Measurements from ENCODE around the gene PCTP. TPM values are rescaled to one million over a fixed set of nuclear protein-coding genes. Genes with fewer than 3 reads are reported as not detected.

PCTP gene
- polyA plus RNA-seq, 1 of the 3 experiments (the other 2 are of a cell fraction) = 20.8 TPM

GRCh38 chr17:55794725-55795482 is 44.1 kb downstream of the PCTP start:
- Histone ChIP-seq H3K4me3 (ENCODE audit: low read depth in 2 of 2, low read length in 1 of 2) (no peak overlapping the region), H3K9me3 (0 out of 2 replicates have a peak, but pooled peaks cover 3% of the 10 kb centered on the region), H3K4me2 (no peak overlapping the region), H3K27ac (ENCODE audit: low read depth in 2 of 2, low read length in 1 of 2) (no peak overlapping the region), H3K9ac (no peak overlapping the region), H3K36me3 (replicated peaks in 1 of 2; ENCODE audit: control insufficient read depth in 1 of 2, insufficient read depth in 2 of 2, low read length in 1 of 2) (no peaks in the 10 kb centered on the region), H3K9me2 (0 out of 2 replicates have a peak, but pooled peaks cover 2% of the 10 kb centered on the region), H2AFZ (ENCODE audit: low read depth) (no peak overlapping the region), H4K20me1 (ENCODE audit: insufficient read depth) (no peaks in the 10 kb centered on the region), H3F3A (replicated peaks; ENCODE audit: insufficient read depth) (no peaks in the 10 kb centered on the region), H3K79me2 (ENCODE audit: insufficient read depth) (no peaks in the 10 kb centered on the region), H3K27me3 (ENCODE audit: insufficient read depth) (no peaks in the 10 kb centered on the region), H3K4me1 (ENCODE audit: control insufficient read depth in 1 of 2, insufficient read depth in 2 of 2, low read depth in 1 of 2, low read length in 1 of 2) (no peaks in the 10 kb centered on the region)
- TF ChIP-seq REST (IDR thresholded peaks at IDR 0.05; ENCODE audit: low read depth, low read length) (no peak), MXI1 (IDR thresholded peaks at IDR 0.05; ENCODE audit: low read depth, low read length) (no peak), CTCF (IDR thresholded peaks at IDR 0.05) (no peak), RXRA (IDR thresholded peaks at IDR 0.05; ENCODE audit: borderline replicate concordance, low read depth) (no peak), JUND (IDR thresholded peaks at IDR 0.05) (no peak), TCF12 (IDR thresholded peaks at IDR 0.05) (no peak), CHD2 (IDR thresholded peaks at IDR 0.05; ENCODE audit: low read length, partially characterized antibody) (no peak), SMC3 (IDR thresholded peaks at IDR 0.05; ENCODE audit: low read depth, low read length) (no peak)
- ChIA-PET CTCF (interaction anchor here (1.5 to 2.0 kb wide), 2 partner anchors 24 to 268 kb away, joined by 5 to 7 read pairs; no protein-coding TSS in a partner anchor), POLR2A (no interaction called here)
- DNase-seq = no peak
- 29% methylated on average over 6 of the region's 6 CpGs for WGBS (ENCODE audit: low lambda C conversion rate)

GRCh38 chr17:55806745-55807495 is 56.1 kb downstream of the PCTP start:
- 38% methylated on average over 2 of the region's 2 CpGs for WGBS (ENCODE audit: low lambda C conversion rate)
- Histone ChIP-seq H3K27me3 (ENCODE audit: insufficient read depth) (no peaks in the 10 kb centered on the region), H3K79me2 (ENCODE audit: insufficient read depth) (no peaks in the 10 kb centered on the region), H3K9ac (no peak overlapping the region), H3K9me2 (no peaks in the 10 kb centered on the region), H3K27ac (ENCODE audit: low read depth in 2 of 2, low read length in 1 of 2) (no peak overlapping the region), H2AFZ (ENCODE audit: low read depth) (no peak overlapping the region), H3K4me3 (ENCODE audit: low read depth in 2 of 2, low read length in 1 of 2) (no peak overlapping the region), H3K4me2 (no peak overlapping the region), H3F3A (replicated peaks; ENCODE audit: insufficient read depth) (no peaks in the 10 kb centered on the region), H3K9me3 (no peaks in the 10 kb centered on the region), H4K20me1 (ENCODE audit: insufficient read depth) (no peaks in the 10 kb centered on the region), H3K4me1 (ENCODE audit: control insufficient read depth in 1 of 2, insufficient read depth in 2 of 2, low read depth in 1 of 2, low read length in 1 of 2) (no peaks in the 10 kb centered on the region), H3K36me3 (replicated peaks in 1 of 2; ENCODE audit: control insufficient read depth in 1 of 2, insufficient read depth in 2 of 2, low read length in 1 of 2) (no peaks in the 10 kb centered on the region)
- TF ChIP-seq RAD21 (IDR thresholded peaks at IDR 0.05; ENCODE audit: low read length) = no peak
- TF ChIP-seq MXI1 (IDR thresholded peaks at IDR 0.05; ENCODE audit: low read depth, low read length) = no peak
- DNase-seq = no peak
- ChIA-PET CTCF (interaction anchor here (0.6 to 1.0 kb wide), 2 partner anchors 71 to 193 kb away, joined by 3 read pairs; no protein-coding TSS in a partner anchor), POLR2A (no interaction called here)
